Skeletal muscle satellite cell (primary cell): Measurements from ENCODE around the gene MRE11.

Source experiments
- H3K27me3 ChIP-seq: 2 replicates; pipeline ENCODE4 v1.7.0; 2013; ENCODE audit warnings: low read length; ENCODE audit not compliant: control insufficient read depth, insufficient read depth
- H3K36me3 ChIP-seq: 2 replicates; pipeline ENCODE4 v1.7.0; 2013; ENCODE audit warnings: mild to moderate bottlenecking, control low read depth, low read length; ENCODE audit not compliant: insufficient read depth
- H3K4me1 ChIP-seq: 2 replicates; pipeline ENCODE4 v1.7.0; 2013; ENCODE audit warnings: low read length; ENCODE audit not compliant: control insufficient read depth, insufficient read depth
- H3K4me2 ChIP-seq: 2 replicates; pipeline ENCODE4 v1.7.0; 2013; ENCODE audit warnings: mild to moderate bottlenecking, low read length
- H3K4me3 ChIP-seq: 2 replicates; pipeline ENCODE4 v1.7.0; 2013; ENCODE audit warnings: low read length
- H3K9ac ChIP-seq: 2 replicates; pipeline ENCODE4 v1.7.0; 2013; ENCODE audit warnings: mild to moderate bottlenecking, low read depth, low read length, moderate library complexity
- H3K9me3 ChIP-seq: replicated peaks from 2 replicates; pipeline ENCODE4 v1.7.0; 2013; ENCODE audit warnings: mild to moderate bottlenecking, control low read depth, low read length

MRE11 gene

GRCh38 chr11:94501522-94501921 is 7.9 kb upstream of the MRE11 start:
- H3K4me1 ChIP-seq: no peaks in the 10 kb centered on the region
- peaks cover 31% of the 10 kb centered on the region for H3K36me3 ChIP-seq
- H3K9ac ChIP-seq: no peak overlapping the region
- no peaks in the 10 kb centered on the region for H3K27me3 ChIP-seq
- no peak overlapping the region for H3K4me3 ChIP-seq
- no peaks in the 10 kb centered on the region for H3K9me3 ChIP-seq
- H3K4me2 ChIP-seq: no peak overlapping the region

GRCh38 chr11:94500181-94500580 is 6.5 kb upstream of the MRE11 start:
- no peak overlapping the region for H3K4me3 ChIP-seq
- no peaks in the 10 kb centered on the region for H3K27me3 ChIP-seq
- peaks cover 31% of the 10 kb centered on the region for H3K36me3 ChIP-seq
- H3K4me1 ChIP-seq: peaks cover 2% of the 10 kb centered on the region
- no peak overlapping the region for H3K4me2 ChIP-seq
- H3K9ac ChIP-seq: no peak overlapping the region
- H3K9me3 ChIP-seq: no peaks in the 10 kb centered on the region

- H3K9me3 ChIP-seq: no peaks in the 10 kb centered on the region
- peaks cover 25% of the 10 kb centered on the region for H3K36me3 ChIP-seq
Observed at GRCh38 chr11:94494126-94494680, 559 bp upstream of the MRE11 start.

GRCh38 chr11:94486068-94486467 is 7.6 kb downstream of the MRE11 start:
- Histone ChIP-seq H3K4me1 (peaks cover 9% of the 10 kb centered on the region), H3K9me3 (no peaks in the 10 kb centered on the region), H3K27me3 (no peaks in the 10 kb centered on the region), H3K4me2 (no peak overlapping the region), H3K36me3 (peaks cover 27% of the 10 kb centered on the region), H3K9ac (no peak overlapping the region), H3K4me3 (no peak overlapping the region)

More at GRCh38 chr11:94494126-94494680, 559 bp upstream of the MRE11 start:
- Histone ChIP-seq H3K9ac (peak overlapping the region; percentile 90), H3K4me1 (peaks cover 18% of the 10 kb centered on the region), H3K4me3 (peak overlapping the region; percentile 94), H3K27me3 (no peaks in the 10 kb centered on the region), H3K4me2 (peak overlapping the region; percentile 77)

GRCh38 chr11:94481342-94481741 is 12.3 kb downstream of the MRE11 start:
- H3K4me1 ChIP-seq: no peaks in the 10 kb centered on the region
- no peaks in the 10 kb centered on the region for H3K27me3 ChIP-seq
- no peaks in the 10 kb centered on the region for H3K9me3 ChIP-seq
- H3K4me3 ChIP-seq: no peak overlapping the region
- no peak overlapping the region for H3K4me2 ChIP-seq
- H3K36me3 ChIP-seq: peaks cover 18% of the 10 kb centered on the region
- H3K9ac ChIP-seq: no peak overlapping the region

- Histone ChIP-seq H3K9me3 (no peaks in the 10 kb centered on the region), H3K4me1 (no peaks in the 10 kb centered on the region), H3K4me2 (no peak overlapping the region), H3K4me3 (no peak overlapping the region), H3K27me3 (no peaks in the 10 kb centered on the region), H3K9ac (no peak overlapping the region), H3K36me3 (peaks cover 3% of the 10 kb centered on the region)
Observed at GRCh38 chr11:94477624-94478023, 16.0 kb downstream of the MRE11 start.

GRCh38 chr11:94472916-94473799 is 20.5 kb downstream of the MRE11 start:
- Histone ChIP-seq H3K36me3 (peaks cover 3% of the 10 kb centered on the region), H3K9ac (no peak overlapping the region), H3K27me3 (no peaks in the 10 kb centered on the region), H3K4me2 (no peak overlapping the region), H3K9me3 (no peaks in the 10 kb centered on the region), H3K4me1 (no peaks in the 10 kb centered on the region), H3K4me3 (no peak overlapping the region)

GRCh38 chr11:94469416-94469815 is 24.2 kb downstream of the MRE11 start:
- H3K4me1 ChIP-seq: no peaks in the 10 kb centered on the region
- H3K9ac ChIP-seq: no peak overlapping the region
- H3K4me2 ChIP-seq: no peak overlapping the region
- H3K36me3 ChIP-seq: peaks cover 10% of the 10 kb centered on the region
- no peaks in the 10 kb centered on the region for H3K27me3 ChIP-seq
- no peaks in the 10 kb centered on the region for H3K9me3 ChIP-seq
- no peak overlapping the region for H3K4me3 ChIP-seq

GRCh38 chr11:94459576-94459975 is 34.1 kb downstream of the MRE11 start:
- no peak overlapping the region for H3K4me3 ChIP-seq
- no peak overlapping the region for H3K4me2 ChIP-seq
- no peaks in the 10 kb centered on the region for H3K9me3 ChIP-seq
- no peaks in the 10 kb centered on the region for H3K36me3 ChIP-seq
- no peaks in the 10 kb centered on the region for H3K4me1 ChIP-seq
- no peak overlapping the region for H3K9ac ChIP-seq
- H3K27me3 ChIP-seq: no peaks in the 10 kb centered on the region

GRCh38 chr11:94457118-94458029 is 36.3 kb downstream of the MRE11 start:
- Histone ChIP-seq H3K36me3 (no peaks in the 10 kb centered on the region), H3K9me3 (no peaks in the 10 kb centered on the region), H3K4me2 (no peak overlapping the region), H3K9ac (no peak overlapping the region), H3K4me3 (no peak overlapping the region), H3K27me3 (no peaks in the 10 kb centered on the region), H3K4me1 (no peaks in the 10 kb centered on the region)

- H3K9ac ChIP-seq: no peak overlapping the region
- H3K9me3 ChIP-seq: no peaks in the 10 kb centered on the region
- H3K4me1 ChIP-seq: no peaks in the 10 kb centered on the region
- H3K36me3 ChIP-seq: no peaks in the 10 kb centered on the region
- H3K27me3 ChIP-seq: no peaks in the 10 kb centered on the region
- H3K4me2 ChIP-seq: no peak overlapping the region
- no peak overlapping the region for H3K4me3 ChIP-seq
Observed at GRCh38 chr11:94455861-94456260, 37.8 kb downstream of the MRE11 start.
